ENCODE data around the gene DNAH10. TPM values are rescaled to one million over a fixed set of nuclear protein-coding genes. Genes with fewer than 3 reads are reported as not detected.

DNAH10 gene
- total RNA-seq, 3 donors from 2014 or later = 0.14 to 0.24 (median 0.20) TPM

- Mint-ChIP-seq H3K27me3 (ENCODE audit: low read depth) (no peaks in the 10 kb centered on the region), H3K9me3 (peaks cover 12% of the 10 kb centered on the region), H3K4me3 (no peak overlapping the region), H3K4me1 (ENCODE audit: low read depth) (no peaks in the 10 kb centered on the region), H3K36me3 (ENCODE audit: insufficient read depth) (no peaks in the 10 kb centered on the region)
- DNase-seq (no peak), ATAC-seq (no peak)
Observed at GRCh38 chr12:123794027-123794426, 31.9 kb downstream of the DNAH10 start.

GRCh38 chr12:123798518-123798917, 36.4 kb downstream of the DNAH10 start:
- no peaks in the 10 kb centered on the region for H3K36me3 Mint-ChIP-seq (ENCODE audit: insufficient read depth)
- no peaks in the 10 kb centered on the region for H3K9me3 Mint-ChIP-seq
- H3K4me3 Mint-ChIP-seq = no peak overlapping the region
- no peak for ATAC-seq
- DNase-seq = no peak
- no peaks in the 10 kb centered on the region for H3K27me3 Mint-ChIP-seq (ENCODE audit: low read depth)
- H3K4me1 Mint-ChIP-seq (ENCODE audit: low read depth) = no peaks in the 10 kb centered on the region

- Mint-ChIP-seq H3K27me3 (ENCODE audit: low read depth) (no peaks in the 10 kb centered on the region), H3K36me3 (ENCODE audit: insufficient read depth) (no peaks in the 10 kb centered on the region), H3K4me3 (no peak overlapping the region), H3K4me1 (ENCODE audit: low read depth) (no peaks in the 10 kb centered on the region), H3K9me3 (no peaks in the 10 kb centered on the region)
- ATAC-seq (no peak), DNase-seq (no peak)
Observed at GRCh38 chr12:123799227-123799626, 37.1 kb downstream of the DNAH10 start.

GRCh38 chr12:123801573-123802178, 39.6 kb downstream of the DNAH10 start:
- no peaks in the 10 kb centered on the region for H3K27me3 Mint-ChIP-seq (ENCODE audit: low read depth)
- DNase-seq (no peak), ATAC-seq (no peak)

GRCh38 chr12:123805173-123805572, 43.1 kb downstream of the DNAH10 start:
- Mint-ChIP-seq H3K27me3 (ENCODE audit: low read depth) (peaks cover 16% of the 10 kb centered on the region), H3K4me1 (ENCODE audit: low read depth) (no peaks in the 10 kb centered on the region), H3K9me3 (no peaks in the 10 kb centered on the region), H3K4me3 (no peak overlapping the region), H3K36me3 (ENCODE audit: insufficient read depth) (no peaks in the 10 kb centered on the region)
- no peak for ATAC-seq
- DNase-seq = no peak

More at GRCh38 chr12:123801573-123802178, 39.6 kb downstream of the DNAH10 start:
- Mint-ChIP-seq H3K9me3 (no peaks in the 10 kb centered on the region), H3K36me3 (ENCODE audit: insufficient read depth) (no peaks in the 10 kb centered on the region), H3K4me1 (ENCODE audit: low read depth) (no peaks in the 10 kb centered on the region), H3K4me3 (no peak overlapping the region)

GRCh38 chr12:123807002-123807401, 44.9 kb downstream of the DNAH10 start:
- no peak for ATAC-seq
- Mint-ChIP-seq H3K9me3 (no peaks in the 10 kb centered on the region), H3K4me3 (no peak overlapping the region), H3K4me1 (ENCODE audit: low read depth) (peaks cover 2% of the 10 kb centered on the region), H3K36me3 (ENCODE audit: insufficient read depth) (no peaks in the 10 kb centered on the region), H3K27me3 (ENCODE audit: low read depth) (peaks cover 20% of the 10 kb centered on the region)
- no peak for DNase-seq

GRCh38 chr12:123807670-123808069, 45.6 kb downstream of the DNAH10 start:
- H3K27me3 Mint-ChIP-seq (ENCODE audit: low read depth) = peaks cover 23% of the 10 kb centered on the region
- no peak overlapping the region for H3K4me3 Mint-ChIP-seq
- peaks cover 4% of the 10 kb centered on the region for H3K4me1 Mint-ChIP-seq (ENCODE audit: low read depth)
- ATAC-seq = no peak
- no peaks in the 10 kb centered on the region for H3K9me3 Mint-ChIP-seq
- DNase-seq = no peak
- no peaks in the 10 kb centered on the region for H3K36me3 Mint-ChIP-seq (ENCODE audit: insufficient read depth)

GRCh38 chr12:123808167-123808566, 46.1 kb downstream of the DNAH10 start:
- no peaks in the 10 kb centered on the region for H3K9me3 Mint-ChIP-seq
- DNase-seq = no peak
- H3K27me3 Mint-ChIP-seq (ENCODE audit: low read depth) = peaks cover 24% of the 10 kb centered on the region
- no peaks in the 10 kb centered on the region for H3K36me3 Mint-ChIP-seq (ENCODE audit: insufficient read depth)
- H3K4me1 Mint-ChIP-seq (ENCODE audit: low read depth) = peaks cover 4% of the 10 kb centered on the region
- no peak for ATAC-seq
- H3K4me3 Mint-ChIP-seq = no peak overlapping the region

- DNase-seq = no peak
- Mint-ChIP-seq H3K9me3 (peaks cover 15% of the 10 kb centered on the region), H3K4me1 (ENCODE audit: low read depth) (peaks cover 4% of the 10 kb centered on the region), H3K27me3 (ENCODE audit: low read depth) (peaks cover 19% of the 10 kb centered on the region), H3K4me3 (no peak overlapping the region), H3K36me3 (ENCODE audit: insufficient read depth) (no peaks in the 10 kb centered on the region)
- ATAC-seq = no peak
Observed at GRCh38 chr12:123813349-123813748, 51.2 kb downstream of the DNAH10 start.

- peaks cover 4% of the 10 kb centered on the region for H3K4me1 Mint-ChIP-seq (ENCODE audit: low read depth)
- DNase-seq = no peak
- no peaks in the 10 kb centered on the region for H3K36me3 Mint-ChIP-seq (ENCODE audit: insufficient read depth)
- peaks cover 15% of the 10 kb centered on the region for H3K27me3 Mint-ChIP-seq (ENCODE audit: low read depth)
- H3K9me3 Mint-ChIP-seq = peaks cover 15% of the 10 kb centered on the region
- no peak for ATAC-seq
- no peak overlapping the region for H3K4me3 Mint-ChIP-seq
Observed at GRCh38 chr12:123815968-123816367, 53.9 kb downstream of the DNAH10 start.

- peaks cover 15% of the 10 kb centered on the region for H3K9me3 Mint-ChIP-seq
- ATAC-seq = no peak
Observed at GRCh38 chr12:123816896-123817537, 54.9 kb downstream of the DNAH10 start.

GRCh38 chr12:123822804-123823203, 60.7 kb downstream of the DNAH10 start:
- Mint-ChIP-seq H3K4me1 (ENCODE audit: low read depth) (no peaks in the 10 kb centered on the region), H3K4me3 (no peak overlapping the region), H3K27me3 (ENCODE audit: low read depth) (peaks cover 20% of the 10 kb centered on the region), H3K36me3 (ENCODE audit: insufficient read depth) (no peaks in the 10 kb centered on the region), H3K9me3 (no peaks in the 10 kb centered on the region)
- no peak for ATAC-seq
- DNase-seq = no peak

More at GRCh38 chr12:123816896-123817537, 54.9 kb downstream of the DNAH10 start:
- H3K4me3 Mint-ChIP-seq = no peak overlapping the region
- no peaks in the 10 kb centered on the region for H3K36me3 Mint-ChIP-seq (ENCODE audit: insufficient read depth)
- H3K4me1 Mint-ChIP-seq (ENCODE audit: low read depth) = peaks cover 2% of the 10 kb centered on the region
- peaks cover 11% of the 10 kb centered on the region for H3K27me3 Mint-ChIP-seq (ENCODE audit: low read depth)
- no peak for DNase-seq

- peaks cover 14% of the 10 kb centered on the region for H3K27me3 Mint-ChIP-seq (ENCODE audit: low read depth)
- H3K4me1 Mint-ChIP-seq (ENCODE audit: low read depth) = no peaks in the 10 kb centered on the region
- no peak for DNase-seq
- H3K9me3 Mint-ChIP-seq = no peaks in the 10 kb centered on the region
- ATAC-seq = no peak
- no peaks in the 10 kb centered on the region for H3K36me3 Mint-ChIP-seq (ENCODE audit: insufficient read depth)
- no peak overlapping the region for H3K4me3 Mint-ChIP-seq
Observed at GRCh38 chr12:123828120-123828519, 66.0 kb downstream of the DNAH10 start.

- H3K4me1 Mint-ChIP-seq (ENCODE audit: low read depth) = no peaks in the 10 kb centered on the region
- no peak for DNase-seq
- H3K27me3 Mint-ChIP-seq (ENCODE audit: low read depth) = peaks cover 9% of the 10 kb centered on the region
- peaks cover 2% of the 10 kb centered on the region for H3K36me3 Mint-ChIP-seq (ENCODE audit: insufficient read depth)
- peaks cover 5% of the 10 kb centered on the region for H3K9me3 Mint-ChIP-seq
- ATAC-seq = no peak
- H3K4me3 Mint-ChIP-seq = no peak overlapping the region
Observed at GRCh38 chr12:123828854-123829547, 66.9 kb downstream of the DNAH10 start.

GRCh38 chr12:123829561-123829960, 67.5 kb downstream of the DNAH10 start:
- Mint-ChIP-seq H3K4me1 (ENCODE audit: low read depth) (no peaks in the 10 kb centered on the region), H3K4me3 (no peak overlapping the region), H3K27me3 (ENCODE audit: low read depth) (peaks cover 7% of the 10 kb centered on the region), H3K9me3 (peaks cover 6% of the 10 kb centered on the region), H3K36me3 (ENCODE audit: insufficient read depth) (peaks cover 2% of the 10 kb centered on the region)
- ATAC-seq (no peak), DNase-seq (no peak)

All from activated T-cell treated with anti-CD3 and anti-CD28 coated beads, Interleukin-2, amount 50 U/mL, for 4 hours (primary cell).